ENCODE measurements around the gene TRPV3. TPM values are rescaled to one million over a fixed set of nuclear protein-coding genes. Genes with fewer than 3 reads are reported as not detected.

Gene TRPV3
- total and polyA plus RNA-seq, 8 donors, result 0.21 to 0.99 (median 0.50) TPM

GRCh38 chr17:3512505-3513171 is 45.0 kb downstream of the TRPV3 start:
- Histone ChIP-seq H3K4me1 (peaks cover 6 to 16% (median 13%) of the 10 kb centered on the region in 3 donors), H3K27me3 (no peaks in the 10 kb centered on the region), H3K36me3 (no peaks in the 10 kb centered on the region), H3K4me3 (no peak overlapping the region), H3K9me3 (no peaks in the 10 kb centered on the region), H3K27ac (peak overlapping the region; percentile 57 to 77 (median 72))
- no peak for TF ChIP-seq CTCF (IDR thresholded peaks at IDR 0.05)
- ATAC-seq (peak; percentile 92 to 98 (median 97)), FAIRE-seq (no peak), DNase-seq (peak in 5 of 6 donors; percentile 74 to 95 (median 88))
- intact Hi-C loops (cut with DNase I), result no loop called here
- 24 to 31% methylated on average over 20 of the region's 20 CpGs for WGBS, 2 donors

GRCh38 chr17:3511852-3512504 is 45.6 kb downstream of the TRPV3 start:
- TF ChIP-seq CTCF (IDR thresholded peaks at IDR 0.05), result no peak
- no peak overlapping the region for H3K4me3 ChIP-seq
- H3K27me3 ChIP-seq, result no peaks in the 10 kb centered on the region
- H3K9me3 ChIP-seq, result no peaks in the 10 kb centered on the region
- intact Hi-C loops (cut with DNase I), result no loop called here
- peak overlapping the region; percentile 57 to 77 (median 72) for H3K27ac ChIP-seq
- no peaks in the 10 kb centered on the region for H3K36me3 ChIP-seq
- DNase-seq, result no peak
- FAIRE-seq, result no peak
- peak; percentile 20 to 54 (median 24) for ATAC-seq
- WGBS, 2 donors, result 55 to 60% methylated on average over 8 of the region's 8 CpGs
- peaks cover 6 to 16% (median 13%) of the 10 kb centered on the region in 3 donors for H3K4me1 ChIP-seq

DNA sequence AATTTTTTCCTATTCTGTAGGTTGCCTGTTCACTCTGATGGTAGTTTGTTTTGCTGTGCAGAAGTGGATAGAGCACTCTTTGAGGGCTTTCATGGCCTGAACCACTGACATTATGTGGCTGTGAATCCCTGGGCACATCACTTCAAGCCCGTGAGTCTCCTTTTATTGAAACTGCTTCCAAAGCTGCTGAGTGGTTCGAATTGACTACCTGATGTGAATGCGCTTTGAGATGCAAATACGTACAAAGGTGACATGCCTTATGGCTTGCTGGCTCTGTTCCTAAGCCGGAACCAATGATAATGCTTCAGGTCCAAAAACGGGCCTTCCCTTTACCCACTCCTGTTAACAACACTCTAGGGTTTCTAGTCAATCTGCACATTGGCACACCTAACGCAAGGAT is 47.5 kb downstream of the TRPV3 start:
- H3K4me3 ChIP-seq, result no peak overlapping the region
- intact Hi-C loops (cut with DNase I), result no loop called here
- no peaks in the 10 kb centered on the region for H3K36me3 ChIP-seq
- no peaks in the 10 kb centered on the region for H3K9me3 ChIP-seq
- DNase-seq (no peak), ATAC-seq (no peak), FAIRE-seq (no peak)
- H3K27me3 ChIP-seq, result no peaks in the 10 kb centered on the region
- 61 to 65% methylated on average over 7 of the region's 7 CpGs for WGBS, 2 donors
- no peak overlapping the region for H3K27ac ChIP-seq
- TF ChIP-seq CTCF (IDR thresholded peaks at IDR 0.05), result no peak
- H3K4me1 ChIP-seq, result peaks cover 6 to 16% (median 13%) of the 10 kb centered on the region in 3 donors

- ATAC-seq (no peak), DNase-seq (no peak), FAIRE-seq (no peak)
- WGBS, 2 donors, result 63 to 64% methylated on average over 3 of the region's 3 CpGs
- H3K4me1 ChIP-seq, result peaks cover 6 to 9% (median 8%) of the 10 kb centered on the region in 3 donors
- H3K9me3 ChIP-seq, result no peaks in the 10 kb centered on the region
- H3K27me3 ChIP-seq, result no peaks in the 10 kb centered on the region
- no peak overlapping the region for H3K27ac ChIP-seq
- intact Hi-C loops (cut with DNase I), result no loop called here
- no peaks in the 10 kb centered on the region for H3K36me3 ChIP-seq
- H3K4me3 ChIP-seq, result no peak overlapping the region
- TF ChIP-seq CTCF (IDR thresholded peaks at IDR 0.05), result no peak
Observed at GRCh38 chr17:3507869-3508268, 49.7 kb downstream of the TRPV3 start.

DNA sequence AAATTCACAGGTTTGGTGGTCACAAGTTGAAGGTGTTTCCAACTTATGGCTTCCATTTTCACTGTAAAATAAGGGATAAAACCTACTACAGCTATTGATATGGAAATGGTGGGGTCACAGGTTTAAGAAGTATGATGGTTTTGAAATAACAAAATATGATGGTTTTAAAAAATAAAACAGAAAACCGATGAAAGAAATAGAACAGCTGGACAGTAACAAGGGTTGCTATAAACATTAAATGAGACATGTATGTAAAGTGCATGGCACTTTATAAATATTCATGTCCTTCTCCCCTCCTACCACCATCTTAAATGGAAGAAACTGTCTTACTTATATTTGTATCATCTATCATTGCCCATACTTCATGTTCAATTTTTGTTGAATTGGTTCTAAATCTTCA is 50.5 kb downstream of the TRPV3 start:
- ATAC-seq, result no peak
- intact Hi-C loops (cut with DNase I), result no loop called here
- Histone ChIP-seq H3K27me3 (no peaks in the 10 kb centered on the region), H3K27ac (no peak overlapping the region), H3K9me3 (no peaks in the 10 kb centered on the region), H3K4me3 (no peak overlapping the region), H3K4me1 (peaks cover 0 to 4% (median 4%) of the 10 kb centered on the region in 3 donors), H3K36me3 (no peaks in the 10 kb centered on the region)
- 55 to 67% methylated on average over 1 of the region's 1 CpG for WGBS, 2 donors
- FAIRE-seq, result no peak
- DNase-seq, result no peak
- no peak for TF ChIP-seq CTCF (IDR thresholded peaks at IDR 0.05)
